GM19468 (cell line): ENCODE measurements around the gene VIPR2.

Experiments
- ATAC-seq: cut with Tn5 transposase; IDR thresholded peaks from one replicate; pipeline ENCODE4 v1.9.1; 2021; ENCODE audit warnings: mild to moderate bottlenecking, moderate library complexity, moderate number of reproducible peaks; ENCODE audit not compliant: unreplicated experiment; ENCODE audit errors: extremely low read depth

Gene VIPR2

DNA sequence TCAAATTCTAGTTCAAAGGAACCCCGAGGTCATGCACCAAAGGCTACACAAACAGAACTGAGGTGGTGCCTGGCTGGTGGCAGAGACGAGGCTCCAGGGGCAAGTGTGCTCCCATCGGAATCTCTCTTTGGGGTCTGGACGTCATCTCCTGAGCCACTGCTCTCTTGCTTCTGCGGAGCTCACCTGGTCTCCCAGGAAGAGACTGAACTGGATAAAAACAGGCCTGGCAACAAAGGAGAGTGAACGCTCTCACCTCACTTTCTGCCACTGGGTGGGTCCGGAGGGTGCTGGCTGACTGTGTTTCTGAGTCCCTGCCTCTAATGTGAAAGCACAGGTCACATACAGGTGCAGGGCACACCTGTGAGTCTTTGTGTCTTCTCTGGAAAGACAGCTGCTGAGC is 22.4 kb downstream of the VIPR2 start:
- ATAC-seq = no peak

DNA sequence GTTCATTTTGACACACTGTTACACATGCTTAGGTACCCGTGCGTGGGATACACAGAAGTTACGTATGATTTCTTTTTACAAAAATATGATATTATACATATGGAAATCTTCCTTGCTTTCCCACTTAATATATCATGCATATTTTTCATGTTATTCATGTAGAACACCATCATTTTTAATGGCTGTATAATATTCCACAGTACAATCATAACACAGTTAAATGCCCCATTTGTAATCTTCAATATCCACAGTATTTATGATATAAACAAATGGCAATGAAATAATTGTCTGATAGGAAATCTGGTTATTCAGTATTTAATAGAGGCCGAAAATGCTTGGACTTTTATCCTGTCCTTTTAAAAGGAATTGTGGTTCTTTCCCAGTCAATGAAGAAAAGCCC is 23.2 kb downstream of the VIPR2 start:
- no peak for ATAC-seq

DNA sequence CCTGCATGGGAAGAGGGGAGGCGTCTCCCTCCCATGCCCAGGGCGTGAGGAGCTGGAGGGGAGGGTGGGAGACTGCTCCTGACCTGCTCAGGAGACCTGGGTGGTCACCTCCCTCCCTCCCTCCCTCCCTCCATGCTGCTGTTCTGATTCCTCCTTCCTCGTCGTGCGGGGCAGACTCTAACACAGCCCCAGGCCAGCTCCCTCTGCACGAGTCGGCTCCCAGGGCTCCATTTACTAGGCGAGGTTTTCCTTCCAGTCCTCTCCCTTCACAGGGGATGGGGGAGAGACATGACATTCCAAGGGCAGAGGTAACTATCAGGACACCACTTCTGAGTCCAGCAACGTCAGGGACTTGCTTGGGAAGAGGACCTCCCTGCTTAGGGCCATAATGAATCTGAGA is 23.6 kb downstream of the VIPR2 start:
- ATAC-seq = no peak

DNA sequence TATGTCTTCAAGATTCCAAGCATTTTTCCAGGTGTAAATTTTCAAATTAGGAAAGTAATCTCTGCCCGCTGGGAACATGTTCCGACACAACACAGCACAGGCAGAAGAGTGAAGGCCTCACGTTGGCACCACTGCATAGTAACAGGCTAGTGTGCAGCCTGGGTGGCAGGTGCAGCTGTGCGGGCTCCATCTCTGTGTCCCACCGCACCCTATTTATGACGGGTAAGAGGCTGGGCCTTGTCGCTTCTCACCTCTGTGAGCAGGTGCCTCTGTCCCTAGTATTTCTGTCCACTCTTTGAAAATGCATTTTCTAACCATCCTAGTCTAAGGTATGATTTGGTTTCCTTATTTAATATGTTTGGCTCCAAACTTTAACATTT is 24.1 kb downstream of the VIPR2 start:
- no peak for ATAC-seq

DNA sequence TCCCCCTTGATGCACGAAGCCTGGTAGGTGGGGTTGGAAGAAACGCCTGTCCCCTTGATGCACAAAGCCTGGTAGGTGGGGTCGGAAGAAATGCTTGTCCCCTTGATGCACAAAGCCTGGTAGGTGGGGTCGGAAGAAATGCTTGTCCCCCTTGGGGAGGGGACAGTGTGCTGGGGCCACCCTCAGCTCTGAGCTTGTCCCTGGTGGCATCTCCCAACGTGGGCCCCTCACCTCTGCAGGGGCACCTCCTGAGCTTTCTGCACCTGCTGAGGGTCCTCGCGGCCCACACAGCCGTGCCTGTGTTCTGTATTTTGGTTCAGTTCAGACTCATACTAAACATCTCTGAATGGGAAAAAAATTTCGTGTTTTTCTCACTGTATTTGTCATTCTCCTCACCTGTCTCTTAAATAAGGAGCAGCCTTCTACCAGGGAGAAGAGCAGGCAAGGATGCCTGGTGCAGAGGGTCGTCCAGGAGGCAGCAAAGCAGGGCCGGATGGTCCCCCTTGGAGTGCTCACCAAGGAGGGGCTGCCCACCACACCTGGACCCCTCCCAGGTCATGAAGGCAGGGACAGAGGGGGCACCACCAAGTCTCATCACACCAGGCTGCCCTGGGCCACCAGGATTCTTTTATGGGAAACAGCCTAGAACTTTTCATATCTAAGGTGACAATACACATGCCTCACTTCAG is 24.7 kb downstream of the VIPR2 start:
- no peak for ATAC-seq

DNA sequence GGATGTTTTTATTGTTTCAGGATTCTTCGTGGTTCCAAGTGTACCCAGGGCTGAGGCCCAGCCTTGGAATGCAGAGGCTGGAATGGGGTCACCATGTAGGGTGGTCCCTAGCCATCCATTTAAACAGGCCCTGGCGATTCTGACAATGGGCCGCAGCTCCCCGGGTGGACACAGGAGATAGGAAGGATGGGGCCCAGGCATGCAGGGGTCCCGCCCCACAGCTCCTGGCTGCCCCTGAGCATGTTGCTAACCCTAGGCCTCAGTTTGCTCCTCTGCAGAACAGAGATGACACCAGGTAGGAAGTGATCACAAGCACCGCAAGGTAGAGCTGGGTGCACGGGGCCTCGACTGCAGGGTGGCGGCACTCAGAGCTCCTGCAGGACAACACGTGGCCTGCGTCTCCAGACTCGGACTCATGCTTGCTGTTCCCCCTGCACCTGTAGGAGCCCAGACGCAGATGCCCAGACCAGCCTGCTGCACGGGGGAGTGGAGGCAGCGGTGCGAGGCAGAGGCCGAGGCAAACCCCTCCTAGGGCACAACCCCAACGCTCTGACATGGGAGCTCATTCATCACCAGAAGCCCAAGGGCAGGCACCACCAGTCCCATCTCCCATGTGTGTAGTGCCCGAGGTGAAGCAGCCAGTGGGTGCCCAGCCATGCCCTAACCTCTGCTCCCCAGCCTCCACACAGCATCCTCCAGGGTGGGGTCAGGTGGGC is 25.5 kb downstream of the VIPR2 start:
- no peak for ATAC-seq

DNA sequence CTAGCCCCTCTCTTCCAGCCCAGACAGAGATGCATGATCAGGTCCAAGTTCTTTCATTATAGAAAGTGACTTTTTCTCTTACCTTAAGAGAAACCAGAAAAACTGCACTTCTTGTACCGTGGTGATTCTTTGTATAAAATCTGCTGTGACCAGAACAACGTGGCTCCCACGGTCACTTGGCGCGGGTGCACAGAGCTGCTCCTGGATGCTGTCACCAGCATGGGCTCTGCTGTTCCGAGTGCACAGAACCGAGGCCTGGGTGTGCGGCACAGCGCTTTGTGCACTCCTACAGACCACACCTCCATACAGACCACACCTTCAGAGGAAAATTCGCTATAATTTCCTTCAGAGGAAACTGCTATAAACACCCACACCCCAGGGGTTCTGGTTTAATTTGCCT is 26.0 kb downstream of the VIPR2 start:
- no peak for ATAC-seq

DNA sequence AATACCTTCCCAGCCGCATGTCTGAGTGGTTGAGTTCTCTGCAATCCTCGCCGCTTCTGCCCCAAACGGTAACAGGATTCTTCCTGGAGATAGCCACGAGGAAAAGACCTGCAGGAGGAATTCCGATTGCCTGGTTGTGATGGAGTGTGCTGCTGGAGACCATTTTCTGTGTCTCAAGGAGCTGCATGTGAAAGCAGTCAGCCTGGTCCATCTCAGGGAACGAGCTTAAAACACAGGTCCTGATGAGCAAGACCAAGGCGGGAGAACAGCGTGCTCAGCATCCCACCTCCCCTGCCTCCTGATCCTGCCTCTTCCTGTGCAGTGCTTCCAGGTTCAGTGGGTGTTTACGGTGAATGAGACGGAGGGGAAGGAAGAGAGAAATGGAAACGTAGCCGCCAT is 26.5 kb downstream of the VIPR2 start:
- ATAC-seq = no peak

DNA sequence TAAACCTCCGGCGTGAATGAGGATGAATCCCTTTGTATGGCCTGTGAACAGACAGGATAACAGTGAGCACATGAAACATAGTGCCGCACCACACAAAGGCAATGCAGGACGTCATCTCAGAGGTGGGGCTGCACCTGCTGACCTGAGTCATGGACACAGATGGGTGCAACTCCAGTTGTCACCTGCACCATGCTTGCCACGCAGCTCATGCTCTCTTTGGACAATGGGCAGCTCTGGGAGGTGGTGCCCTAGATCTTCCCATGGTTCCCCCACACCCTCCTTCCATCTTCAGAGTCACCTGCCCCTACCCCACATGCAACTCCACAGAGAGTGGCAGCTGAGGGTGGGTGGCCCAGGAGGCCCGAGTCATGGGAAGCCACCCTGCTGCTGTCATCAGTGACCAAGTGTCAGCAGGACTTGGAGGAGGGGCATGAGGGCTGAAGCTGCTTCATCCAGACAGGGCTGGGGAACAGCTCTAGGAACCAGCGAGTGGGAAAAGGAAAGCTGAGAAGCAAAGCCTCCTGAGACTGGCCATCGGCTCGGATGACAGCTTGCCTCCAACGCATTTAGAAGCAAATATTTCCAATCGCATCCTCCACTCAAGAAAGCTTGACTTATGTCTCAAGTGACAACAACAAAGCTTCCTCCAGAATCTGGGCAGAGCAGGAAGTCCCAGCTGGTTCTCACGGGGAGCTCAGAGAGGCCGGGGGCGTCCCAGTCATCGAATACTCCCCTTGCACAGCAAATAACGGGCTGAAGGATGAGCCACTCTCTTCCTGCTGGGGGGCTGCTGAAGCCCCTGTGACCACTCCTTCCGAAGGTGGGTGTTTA is 27.1 kb downstream of the VIPR2 start:
- ATAC-seq = no peak

DNA sequence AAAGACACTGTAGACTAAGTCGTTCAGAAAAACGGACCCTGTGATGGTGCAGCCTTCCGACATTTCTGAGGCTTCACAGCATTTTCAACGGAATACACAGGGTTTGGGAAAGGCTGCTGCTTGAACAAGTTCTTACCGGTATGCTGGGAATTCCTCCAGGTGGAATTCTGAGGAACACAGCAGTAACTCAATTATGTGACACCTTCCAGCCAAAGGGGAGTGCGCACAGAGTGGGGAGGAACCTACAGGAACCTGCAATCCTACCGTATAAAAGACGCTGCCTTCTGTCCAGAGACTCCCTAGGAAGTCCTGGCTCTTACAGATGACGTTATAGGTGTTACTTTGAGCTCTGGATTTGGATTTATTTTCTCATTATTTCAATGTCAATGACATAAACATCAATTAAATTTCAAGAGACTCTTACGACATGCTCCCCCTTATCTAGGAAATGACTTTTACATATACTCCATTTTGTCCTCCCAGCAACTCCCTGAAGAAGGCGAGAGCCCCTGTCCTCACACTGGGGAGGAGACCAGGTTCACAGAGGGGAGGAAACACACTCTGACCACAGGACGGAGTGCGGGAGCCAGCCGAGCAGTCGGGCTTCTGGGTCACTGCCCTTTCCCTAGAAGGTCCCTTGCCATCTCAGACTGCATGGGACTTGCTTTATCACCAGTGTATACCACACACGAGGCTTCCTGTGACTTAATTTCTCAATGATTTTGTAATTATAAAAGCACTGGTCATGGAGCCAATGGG is 27.9 kb downstream of the VIPR2 start:
- no peak for ATAC-seq

DNA sequence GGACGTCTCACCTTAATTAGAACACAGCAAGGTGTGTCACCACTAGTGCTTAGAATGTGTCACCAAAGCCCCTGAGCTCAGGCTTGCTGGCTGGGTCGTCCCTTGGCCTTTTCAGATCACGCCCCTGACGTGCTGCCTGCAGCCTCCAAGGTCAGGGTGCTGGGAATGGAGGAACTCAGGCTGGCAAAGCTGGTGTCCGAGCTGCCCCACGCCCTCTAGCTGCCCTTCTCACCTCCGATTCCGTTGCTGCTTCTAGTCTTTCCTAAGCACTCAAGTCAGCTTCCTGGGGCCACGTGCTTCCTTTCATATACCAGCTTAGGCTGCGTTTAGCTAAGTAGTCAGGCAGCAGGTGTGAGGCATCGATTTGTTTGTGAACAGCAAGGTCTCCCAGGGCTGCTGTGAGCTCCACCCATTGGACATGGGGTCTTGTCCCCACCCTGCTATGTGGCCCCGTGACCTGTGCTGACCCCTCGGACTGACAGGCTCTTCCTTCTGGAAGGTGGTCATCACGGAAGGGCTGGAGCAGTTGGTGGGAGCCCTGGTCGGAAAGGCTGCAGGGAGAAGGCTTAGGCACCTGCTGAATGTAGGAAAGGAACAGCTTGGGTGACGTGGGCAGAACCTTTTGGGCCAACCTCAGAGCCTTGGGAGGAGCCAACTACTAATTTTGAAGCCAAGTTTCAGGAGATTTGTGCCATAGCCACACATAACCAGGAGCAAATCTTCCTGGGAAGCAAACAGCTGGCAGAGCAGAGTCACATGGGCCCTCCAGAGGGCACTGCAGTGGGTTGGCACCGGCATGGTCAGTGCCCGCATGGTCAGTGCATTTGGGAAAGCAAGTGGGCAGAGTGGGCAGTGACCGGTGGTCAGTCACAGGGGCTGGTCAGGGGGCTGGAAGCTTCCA is 28.8 kb downstream of the VIPR2 start:
- no peak for ATAC-seq

DNA sequence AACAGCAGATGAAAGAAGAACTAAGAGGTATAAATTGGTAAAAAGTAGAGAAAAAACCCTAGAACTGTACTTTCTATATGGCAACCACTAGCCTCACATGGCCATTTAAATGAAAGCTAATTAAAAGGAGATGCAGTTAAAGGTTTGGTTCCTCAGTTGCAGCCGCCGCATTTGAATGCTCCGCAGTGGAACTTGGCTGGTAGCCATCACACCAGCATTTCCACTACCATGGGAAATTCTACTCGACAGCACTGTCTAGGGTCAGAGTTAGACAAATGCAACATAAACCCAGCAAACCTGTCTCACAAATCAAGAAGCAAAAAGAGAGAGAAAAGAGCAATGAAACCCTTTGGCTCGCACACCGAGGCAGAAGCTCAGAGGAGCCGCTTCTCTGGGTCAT is 29.7 kb downstream of the VIPR2 start:
- no peak for ATAC-seq

DNA sequence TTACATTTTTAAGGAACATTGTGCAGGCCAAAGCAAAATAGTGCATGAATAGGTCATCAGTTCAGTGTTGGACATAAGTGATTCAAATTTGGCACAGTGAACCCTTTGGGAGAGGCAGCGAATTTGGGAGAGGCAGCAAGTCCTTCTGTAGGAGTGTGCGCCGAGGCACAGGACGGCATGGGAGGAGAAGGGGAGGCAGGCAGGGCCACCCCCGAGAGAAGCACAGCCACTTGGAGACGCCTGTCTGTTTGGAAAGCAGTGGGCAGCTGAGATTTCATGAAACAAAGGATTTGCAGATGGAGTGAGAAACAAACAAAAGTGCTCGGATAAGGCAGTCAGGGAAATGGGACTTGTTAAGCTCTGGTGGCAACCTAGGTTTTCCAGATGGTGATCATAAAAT is 30.6 kb downstream of the VIPR2 start:
- no peak for ATAC-seq

DNA sequence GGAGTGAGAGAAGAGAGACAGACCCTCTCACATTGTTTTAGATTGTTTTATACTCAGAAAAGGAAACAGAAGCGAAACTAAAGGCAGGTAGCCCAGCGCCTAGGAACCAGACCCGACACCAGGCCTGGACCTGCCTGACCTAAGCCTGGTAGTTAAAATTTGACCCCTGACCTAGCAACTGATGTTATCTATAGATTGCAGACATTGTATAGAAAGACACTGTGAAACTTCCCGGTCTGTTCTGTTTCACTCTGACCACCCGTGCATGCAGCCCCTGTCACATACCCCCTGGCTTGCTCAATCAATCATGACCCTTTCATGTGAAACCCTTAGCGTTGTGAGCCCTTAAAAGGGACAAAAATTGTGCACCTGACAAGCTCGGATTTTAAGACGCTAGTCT is 31.6 kb downstream of the VIPR2 start:
- no peak for ATAC-seq

DNA sequence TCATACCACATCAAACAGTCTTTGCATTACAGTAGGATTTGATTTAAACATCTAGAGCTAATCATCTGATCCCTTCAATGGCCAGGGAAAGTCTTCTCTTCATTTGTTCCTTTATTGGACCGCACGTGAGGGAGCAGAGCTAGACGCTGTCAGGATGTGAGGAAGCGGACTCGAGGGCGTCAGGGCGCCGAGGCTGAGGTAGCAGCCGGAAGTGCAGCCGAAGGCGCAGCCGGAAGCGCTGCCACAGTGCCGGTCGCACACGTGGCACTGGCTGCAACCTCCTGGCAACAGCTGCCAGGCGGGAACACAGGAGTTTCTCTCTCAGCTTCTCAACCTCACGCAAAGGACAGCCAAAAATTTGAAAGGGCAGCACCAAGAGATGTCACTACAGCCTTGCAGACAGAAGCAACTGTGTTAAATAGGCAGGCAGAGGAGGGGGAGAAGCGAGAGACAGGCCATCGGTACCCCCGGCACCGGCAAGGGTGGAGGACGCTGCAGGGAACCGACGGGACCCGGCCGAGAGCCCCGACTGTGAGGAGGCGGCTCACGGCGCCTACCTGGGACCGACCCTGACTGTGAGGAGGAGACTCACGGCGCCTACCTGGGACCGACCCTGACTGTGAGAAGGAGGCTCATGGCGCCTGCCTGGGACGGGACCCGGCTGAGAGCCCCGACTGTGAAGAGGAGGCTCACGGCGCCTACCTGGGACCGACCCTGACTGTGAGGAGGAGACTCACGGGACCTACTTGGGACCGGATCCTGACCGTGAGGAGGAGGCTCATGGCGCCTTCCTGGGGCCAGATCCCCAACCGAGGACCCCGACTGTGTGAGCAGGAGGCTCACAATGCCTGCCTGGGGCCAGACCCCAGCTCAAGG is 32.3 kb downstream of the VIPR2 start:
- ATAC-seq = no peak

DNA sequence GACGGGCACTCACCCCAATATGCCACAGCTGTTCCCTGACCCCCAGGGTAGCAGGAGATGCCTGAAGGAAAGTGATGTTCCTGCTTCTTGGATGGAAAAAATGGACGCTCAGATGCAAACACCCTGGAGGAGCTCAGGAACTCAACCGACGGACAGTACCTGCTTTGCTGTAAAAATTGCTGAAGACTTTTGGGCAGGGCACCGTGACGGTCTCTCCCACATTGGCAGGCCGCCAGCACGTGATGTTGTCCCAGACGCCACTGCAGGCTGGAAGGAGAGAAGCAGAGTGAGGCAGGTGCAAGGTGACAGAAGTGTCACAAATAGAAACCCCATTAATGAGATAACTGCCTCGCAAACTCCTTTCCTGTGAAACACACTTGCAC is 35.0 kb downstream of the VIPR2 start:
- ATAC-seq = no peak

DNA sequence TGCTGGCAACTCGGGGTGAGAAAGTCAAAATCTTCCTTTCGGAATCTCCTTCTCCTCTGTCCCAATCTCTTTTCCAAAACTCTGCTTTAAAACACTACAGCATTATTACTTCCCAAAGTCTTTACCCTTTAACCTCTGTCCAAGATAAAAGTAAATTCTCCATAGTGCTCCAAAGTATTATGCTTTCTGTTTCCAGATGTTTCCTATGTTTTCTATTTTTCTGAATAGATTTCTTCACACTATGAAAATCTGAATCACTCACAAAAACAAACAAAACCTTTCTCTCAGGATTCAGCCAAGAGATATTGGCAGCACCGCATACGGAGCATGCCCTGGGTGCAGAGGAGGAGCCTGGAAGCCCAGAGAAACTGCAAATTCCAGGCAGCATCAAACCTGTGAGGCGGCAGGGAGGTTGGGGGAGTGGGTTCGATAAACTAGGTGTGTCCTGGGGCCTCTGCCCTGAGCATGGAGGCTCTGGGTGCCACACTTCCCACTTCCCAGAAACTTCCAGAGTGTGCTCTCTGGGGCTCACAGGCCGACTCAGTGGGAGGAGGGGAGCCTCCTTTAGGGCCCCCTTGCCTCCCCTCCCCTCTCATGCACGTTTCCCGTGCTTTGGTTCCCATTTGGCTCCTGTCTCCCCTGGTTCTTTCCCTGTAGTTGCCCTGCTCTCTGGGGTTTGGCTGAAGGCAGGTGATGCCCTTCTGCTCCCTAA is 35.6 kb downstream of the VIPR2 start:
- no peak for ATAC-seq

DNA sequence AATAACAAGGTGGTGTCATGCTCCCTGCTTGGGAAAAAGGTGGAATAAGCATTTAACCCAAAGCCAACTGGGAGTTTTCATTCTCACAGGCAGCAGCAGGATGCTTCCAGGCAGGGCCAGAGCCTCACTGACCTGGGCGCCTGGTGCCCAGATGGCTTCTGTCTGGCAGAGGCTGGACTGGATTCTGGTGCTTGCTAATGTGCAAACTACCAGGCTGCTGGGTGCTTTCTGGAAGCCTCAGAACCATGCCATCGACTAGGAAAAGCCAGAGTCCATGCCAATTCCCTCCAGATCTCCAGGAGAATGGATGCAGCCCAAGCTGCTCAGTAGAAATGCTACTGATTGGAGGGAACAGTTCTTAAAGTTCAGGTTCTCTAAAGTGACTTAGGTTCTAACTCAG is 36.2 kb downstream of the VIPR2 start:
- ATAC-seq = no peak
